Measurements from ENCODE around the gene NAA25. TPM values are rescaled to one million over a fixed set of nuclear protein-coding genes. Genes with fewer than 3 reads are reported as not detected.
"Not testable (repeated sequence)": the region's sequence is repeated elsewhere in the genome, so short reads cannot be mapped to it uniquely, and the experiment has no call there.

Gene NAA25
- total RNA-seq, 2 donors from 2014 or later = 14.3 to 19.7 TPM

DNA sequence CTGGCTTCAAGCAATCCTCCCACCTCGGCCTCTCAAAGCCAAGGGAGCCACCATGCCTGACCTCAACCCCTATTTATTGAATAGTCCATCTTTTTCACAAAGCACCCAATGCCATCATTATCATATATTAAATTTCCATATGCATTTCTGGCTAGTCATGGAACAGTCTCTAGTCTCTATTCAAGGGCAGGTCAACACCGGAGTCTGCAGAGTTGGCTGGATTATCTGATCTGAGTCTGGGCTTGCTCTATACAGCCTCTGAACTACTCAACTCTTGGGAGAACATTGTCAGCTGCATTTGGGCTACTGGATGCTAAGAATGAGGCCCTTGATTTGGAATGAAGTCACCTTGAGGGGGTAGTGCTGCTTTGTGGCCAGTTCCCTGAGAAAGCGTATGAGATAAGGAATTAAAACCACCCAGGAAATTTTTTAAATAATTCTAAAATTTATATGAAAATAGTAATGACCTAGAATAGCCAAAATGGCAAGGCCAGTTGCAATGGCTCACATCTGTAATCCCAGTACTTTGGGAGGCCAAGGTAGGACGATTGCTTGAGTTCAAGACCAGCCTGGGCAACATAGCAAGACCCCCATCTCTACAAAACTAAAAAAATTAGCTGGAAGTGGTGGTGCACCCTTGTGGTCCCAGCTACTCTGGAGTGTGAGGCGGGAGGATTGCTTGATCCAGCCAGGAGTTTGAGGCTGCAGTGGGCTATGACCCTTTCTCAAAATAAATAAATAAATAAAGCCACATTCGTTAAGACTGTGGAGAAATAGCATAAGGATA lies 6.9 kb upstream of the NAA25 start:
- Histone ChIP-seq H3K4me1 (peaks cover 5% of the 10 kb centered on the region), H3K27me3 (no peaks in the 10 kb centered on the region), H3K9ac (ENCODE audit: low read depth in 2 of 2, low read length in 2 of 2) (no peak overlapping the region), H3K9me3 (no peaks in the 10 kb centered on the region), H3K4me3 (no peak overlapping the region), H3K27ac (no peak overlapping the region), H3K36me3 (no peaks in the 10 kb centered on the region)
- intact Hi-C loops (cut with DNase I) = no loop called here
- no peak for DNase-seq
- TF ChIP-seq, protein P1, sequence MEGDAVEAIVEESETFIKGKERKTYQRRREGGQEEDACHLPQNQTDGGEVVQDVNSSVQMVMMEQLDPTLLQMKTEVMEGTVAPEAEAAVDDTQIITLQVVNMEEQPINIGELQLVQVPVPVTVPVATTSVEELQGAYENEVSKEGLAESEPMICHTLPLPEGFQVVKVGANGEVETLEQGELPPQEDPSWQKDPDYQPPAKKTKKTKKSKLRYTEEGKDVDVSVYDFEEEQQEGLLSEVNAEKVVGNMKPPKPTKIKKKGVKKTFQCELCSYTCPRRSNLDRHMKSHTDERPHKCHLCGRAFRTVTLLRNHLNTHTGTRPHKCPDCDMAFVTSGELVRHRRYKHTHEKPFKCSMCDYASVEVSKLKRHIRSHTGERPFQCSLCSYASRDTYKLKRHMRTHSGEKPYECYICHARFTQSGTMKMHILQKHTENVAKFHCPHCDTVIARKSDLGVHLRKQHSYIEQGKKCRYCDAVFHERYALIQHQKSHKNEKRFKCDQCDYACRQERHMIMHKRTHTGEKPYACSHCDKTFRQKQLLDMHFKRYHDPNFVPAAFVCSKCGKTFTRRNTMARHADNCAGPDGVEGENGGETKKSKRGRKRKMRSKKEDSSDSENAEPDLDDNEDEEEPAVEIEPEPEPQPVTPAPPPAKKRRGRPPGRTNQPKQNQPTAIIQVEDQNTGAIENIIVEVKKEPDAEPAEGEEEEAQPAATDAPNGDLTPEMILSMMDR (IDR thresholded peaks at IDR 0.05) = no peak

DNA sequence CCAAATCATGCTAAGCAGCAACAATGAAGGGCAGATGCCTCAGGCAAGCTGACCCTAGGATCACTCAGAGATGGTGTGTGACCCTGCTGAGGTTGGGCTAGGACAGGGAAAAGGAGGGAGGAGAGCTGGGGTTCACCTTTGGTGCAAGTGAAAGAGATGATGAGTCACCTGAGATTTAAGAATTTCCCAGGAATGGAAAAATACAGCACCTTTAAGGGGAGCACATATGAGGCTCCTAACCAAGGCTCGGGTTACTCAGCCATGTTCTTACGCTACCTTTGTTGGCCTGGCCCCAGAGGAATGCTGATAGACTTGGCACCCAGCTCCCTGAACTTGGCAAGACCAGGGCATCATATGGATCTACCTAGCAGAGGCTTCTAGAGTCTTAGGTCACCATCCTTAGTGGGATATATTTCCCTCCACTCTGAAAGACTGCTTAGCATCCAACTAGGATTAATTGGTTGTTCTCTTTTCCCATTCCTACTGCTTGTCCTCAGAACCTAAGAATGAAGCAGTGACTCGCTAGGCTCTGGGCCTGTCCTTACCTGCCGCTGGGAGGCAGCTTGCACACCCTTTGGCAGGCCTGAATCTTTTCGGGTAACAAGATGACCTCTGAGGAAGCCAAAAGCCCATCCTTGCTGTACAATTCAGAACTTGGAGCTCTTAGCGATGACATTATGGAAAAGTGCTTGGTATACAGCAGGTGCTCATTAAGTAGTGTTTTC lies 4.0 kb upstream of the NAA25 start:
- no peaks in the 10 kb centered on the region for H3K36me3 ChIP-seq
- intact Hi-C loops (cut with DNase I) = no loop called here
- no peak overlapping the region for H3K27ac ChIP-seq
- no peak overlapping the region for H3K9ac ChIP-seq (ENCODE audit: low read depth in 2 of 2, low read length in 2 of 2)
- H3K9me3 ChIP-seq = no peaks in the 10 kb centered on the region
- H3K27me3 ChIP-seq = no peaks in the 10 kb centered on the region
- peaks cover 8% of the 10 kb centered on the region for H3K4me1 ChIP-seq
- H3K4me3 ChIP-seq = no peak overlapping the region
- DNase-seq = no peak
- TF ChIP-seq, protein P1 (IDR thresholded peaks at IDR 0.05) = no peak

DNA sequence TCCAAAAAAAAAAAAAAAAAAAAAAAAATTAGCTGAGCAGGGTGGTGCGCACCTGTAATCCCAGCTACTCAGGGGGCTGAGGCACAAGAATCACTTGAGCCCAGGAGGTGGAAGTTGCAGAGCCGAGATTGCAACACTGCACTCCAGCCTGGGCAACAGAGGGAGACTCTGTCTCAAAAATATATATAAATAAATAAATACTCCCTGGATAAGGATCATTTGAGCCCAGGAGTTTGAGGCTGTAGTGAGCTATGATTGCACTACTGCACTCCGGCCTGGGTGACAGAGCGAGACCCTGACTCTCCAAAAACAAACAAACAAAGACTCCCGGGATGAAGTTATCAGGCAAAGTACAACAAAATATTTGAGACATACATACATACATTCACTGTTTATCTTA lies 3.3 kb upstream of the NAA25 start:
- Histone ChIP-seq H3K4me3 (no peak overlapping the region), H3K27me3 (no peaks in the 10 kb centered on the region), H3K4me1 (peaks cover 13% of the 10 kb centered on the region), H3K36me3 (no peaks in the 10 kb centered on the region), H3K27ac (no peak overlapping the region), H3K9me3 (no peaks in the 10 kb centered on the region), H3K9ac (ENCODE audit: low read depth in 2 of 2, low read length in 2 of 2) (no peak overlapping the region)
- no peak for DNase-seq
- TF ChIP-seq, protein P1 (IDR thresholded peaks at IDR 0.05) = no peak
- intact Hi-C loops (cut with DNase I) = no loop called here

DNA sequence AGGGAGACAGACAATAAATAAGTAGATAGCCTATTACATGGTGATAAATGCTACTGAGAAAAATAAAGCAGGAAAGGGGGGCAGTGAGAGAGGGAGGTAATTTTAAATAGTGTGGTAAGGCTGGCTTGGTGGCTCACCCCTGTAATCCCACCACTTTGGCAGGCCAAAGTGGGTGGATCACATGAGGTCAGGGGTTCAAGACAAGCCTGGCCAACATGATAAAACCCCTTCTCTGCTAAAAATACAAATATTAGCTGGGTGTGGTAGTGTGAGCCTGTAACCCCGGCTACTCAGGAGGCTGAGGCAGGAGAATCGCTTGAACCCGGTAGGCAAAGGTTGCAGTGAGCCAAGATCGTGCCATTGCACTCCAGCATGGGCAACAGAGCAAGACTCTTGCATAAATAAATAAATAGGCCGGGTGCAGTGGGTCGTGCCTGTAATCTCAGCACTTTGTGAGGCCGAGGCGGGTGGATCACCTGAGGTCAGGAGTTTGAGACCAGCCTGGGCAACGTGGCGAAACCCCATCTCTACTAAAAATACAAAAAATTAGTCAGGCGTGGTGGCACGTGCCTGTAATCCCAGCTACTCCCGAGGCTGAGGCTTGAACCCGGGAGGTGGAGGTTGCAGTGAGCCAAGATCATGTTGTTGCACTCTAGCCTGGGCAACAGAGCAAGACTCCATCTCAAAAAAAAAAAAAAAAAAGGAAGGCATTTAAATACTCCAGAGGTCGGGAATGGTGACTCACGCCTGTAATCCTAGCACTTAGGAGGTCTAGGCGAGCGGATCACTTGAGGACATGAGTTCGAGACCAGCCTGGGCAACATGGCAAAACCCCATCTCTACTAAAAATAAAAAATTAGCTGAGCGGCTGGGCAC lies 2.4 kb upstream of the NAA25 start:
- H3K27me3 ChIP-seq = not testable (repeated sequence)

DNA sequence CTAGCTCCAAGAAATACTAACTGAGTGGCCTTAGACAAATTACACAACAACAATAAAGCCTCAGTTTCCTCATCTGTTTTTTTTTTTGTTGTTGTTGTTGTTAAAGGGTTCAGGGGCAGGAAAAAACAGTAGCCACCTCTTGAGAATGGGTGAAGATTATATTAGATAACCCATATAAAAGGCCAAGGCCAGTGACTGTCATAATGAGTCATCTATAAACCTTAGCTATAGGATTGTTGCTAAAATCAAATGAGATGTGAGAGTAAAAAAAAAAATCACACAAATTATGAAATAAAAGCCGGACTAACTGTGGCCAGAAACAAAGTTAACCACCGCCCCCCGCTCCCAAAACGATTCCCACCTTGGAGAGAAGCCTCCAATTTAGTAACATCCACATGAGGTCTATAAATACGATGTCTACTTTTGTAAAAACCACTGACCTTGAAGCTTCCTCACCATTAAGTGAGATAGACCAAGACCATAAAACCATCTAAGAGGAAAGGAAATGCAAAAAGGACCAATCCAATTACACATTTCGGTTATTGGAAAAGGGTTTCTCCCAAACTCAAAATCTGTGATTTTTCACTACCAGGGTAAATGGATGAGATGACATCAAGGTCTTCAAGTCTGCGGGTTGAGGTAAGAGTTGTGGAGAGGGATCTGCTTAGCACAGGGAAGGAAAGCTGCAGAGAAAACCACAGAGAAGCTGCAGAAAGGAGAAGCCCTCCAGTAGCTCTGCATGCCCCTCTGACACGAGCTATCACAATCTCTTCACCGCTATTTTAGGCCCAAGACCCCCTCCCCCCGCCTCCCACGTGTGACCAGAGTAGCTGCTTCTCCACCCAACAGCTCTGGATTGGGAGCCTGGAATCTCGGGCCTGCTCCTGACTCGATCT lies 1.0 kb downstream of the NAA25 start:
- Histone ChIP-seq H3K27ac (peak overlapping the region; percentile 97), H3K9ac (ENCODE audit: low read depth in 2 of 2, low read length in 2 of 2) (peak overlapping the region; percentile 82 to 95), H3K27me3 (no peaks in the 10 kb centered on the region), H3K9me3 (no peaks in the 10 kb centered on the region), H3K36me3 (no peaks in the 10 kb centered on the region), H3K4me3 (peak overlapping the region; percentile 91), H3K4me1 (peaks cover 15% of the 10 kb centered on the region)
- intact Hi-C loops (cut with DNase I) = no loop called here
- TF ChIP-seq, protein P1 (IDR thresholded peaks at IDR 0.05) = no peak
- peak; percentile 42 for DNase-seq

More for the DNA sequence above, 2.4 kb upstream of the NAA25 start:
- H3K27ac ChIP-seq; H3K36me3 ChIP-seq; H3K9me3 ChIP-seq; H3K4me3 ChIP-seq; intact Hi-C loops (cut with DNase I); DNase-seq; H3K9ac ChIP-seq (ENCODE audit: low read depth in 2 of 2, low read length in 2 of 2): not testable (repeated sequence)
- H3K4me1 ChIP-seq = peaks cover 15% of the 10 kb centered on the region
